NCI-H128 (cell line): ENCODE measurements around the gene PLEKHG5.

Experiments
- DNase-seq: peaks from one replicate; lab custom pipeline; 2025; ENCODE audit not compliant: unreplicated experiment; lab: John Stamatoyannopoulos, UW

The PLEKHG5 gene

GRCh38 chr1:6509919-6510291 lies 18.4 kb upstream of the PLEKHG5 start:
- no peak for DNase-seq

- no peak for DNase-seq
Measured at GRCh38 chr1:6509220-6509918, 17.9 kb upstream of the PLEKHG5 start.

DNA sequence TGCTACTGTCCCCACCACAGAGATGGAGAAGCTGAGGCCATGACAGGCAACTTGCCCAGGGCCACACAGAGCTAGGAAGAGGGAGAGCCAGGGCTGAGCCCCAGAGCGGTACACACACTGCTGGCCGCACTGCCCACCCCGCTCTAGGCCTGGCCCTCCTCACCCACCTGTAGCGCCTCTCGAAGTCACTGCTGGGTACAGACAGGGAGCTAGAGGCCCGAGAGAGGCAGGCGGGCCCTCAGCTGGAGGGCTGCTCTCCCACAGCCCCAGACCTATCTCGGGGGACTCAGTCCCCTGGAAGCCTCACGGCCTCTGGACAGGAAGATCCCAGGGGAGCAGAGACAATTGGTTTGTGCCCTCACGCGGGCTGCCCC lies 17.3 kb upstream of the PLEKHG5 start:
- DNase-seq: no peak

DNA sequence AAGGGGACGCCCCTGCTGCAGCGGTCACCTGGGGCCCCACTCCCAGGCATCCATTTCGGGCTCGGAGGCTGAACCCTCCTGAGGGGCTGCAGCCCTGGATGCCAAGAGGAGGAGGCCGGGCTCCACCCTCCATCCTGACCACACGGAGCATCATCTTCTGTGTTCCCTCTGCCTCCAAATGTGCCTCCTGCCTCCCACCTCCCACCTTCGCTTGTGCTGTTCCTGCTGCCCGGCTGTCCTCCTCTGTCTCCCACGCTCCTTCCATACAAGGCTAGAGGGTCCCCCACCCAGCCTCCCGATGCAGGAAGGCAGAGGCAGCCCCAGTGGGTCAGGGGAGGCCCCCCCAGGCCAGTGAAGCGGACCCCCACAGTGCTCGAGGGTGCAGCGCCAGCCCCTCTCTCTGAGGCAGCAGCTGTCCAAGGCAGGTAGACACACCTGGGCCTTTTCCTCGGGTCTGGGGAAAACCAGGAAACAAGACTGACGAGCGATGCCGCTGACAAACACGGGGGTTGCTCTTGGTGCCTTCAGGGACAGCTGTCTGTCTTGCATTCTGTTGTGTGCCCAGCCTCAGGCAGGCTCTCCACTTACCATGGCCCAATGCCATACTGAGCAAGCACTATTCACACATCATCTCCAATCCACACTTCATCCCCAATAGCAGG lies 16.8 kb upstream of the PLEKHG5 start:
- DNase-seq: no peak

GRCh38 chr1:6507461-6507911 lies 16.0 kb upstream of the PLEKHG5 start:
- DNase-seq: no peak

DNA sequence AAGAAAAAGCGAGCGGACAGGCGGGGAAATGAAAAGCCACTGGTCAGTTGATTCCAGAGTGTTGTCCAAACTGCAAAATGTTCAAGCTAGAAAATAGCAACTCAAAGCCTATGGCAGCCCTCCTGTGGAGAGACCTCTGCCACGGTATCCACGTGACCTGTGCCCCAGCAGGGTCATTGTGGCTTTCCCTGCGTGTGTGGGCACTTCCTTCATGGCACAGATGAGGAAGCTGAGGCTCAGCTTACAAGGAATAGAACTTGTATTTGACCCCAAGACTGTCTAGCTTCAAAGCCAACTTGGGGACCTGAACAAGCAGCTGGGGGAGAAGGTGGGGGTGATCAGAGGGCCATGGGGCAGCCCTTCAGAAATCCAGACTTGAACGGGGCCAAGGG lies 15.6 kb upstream of the PLEKHG5 start:
- no peak for DNase-seq

- DNase-seq: no peak
Measured at GRCh38 chr1:6506210-6507036, 15.0 kb upstream of the PLEKHG5 start.

DNA sequence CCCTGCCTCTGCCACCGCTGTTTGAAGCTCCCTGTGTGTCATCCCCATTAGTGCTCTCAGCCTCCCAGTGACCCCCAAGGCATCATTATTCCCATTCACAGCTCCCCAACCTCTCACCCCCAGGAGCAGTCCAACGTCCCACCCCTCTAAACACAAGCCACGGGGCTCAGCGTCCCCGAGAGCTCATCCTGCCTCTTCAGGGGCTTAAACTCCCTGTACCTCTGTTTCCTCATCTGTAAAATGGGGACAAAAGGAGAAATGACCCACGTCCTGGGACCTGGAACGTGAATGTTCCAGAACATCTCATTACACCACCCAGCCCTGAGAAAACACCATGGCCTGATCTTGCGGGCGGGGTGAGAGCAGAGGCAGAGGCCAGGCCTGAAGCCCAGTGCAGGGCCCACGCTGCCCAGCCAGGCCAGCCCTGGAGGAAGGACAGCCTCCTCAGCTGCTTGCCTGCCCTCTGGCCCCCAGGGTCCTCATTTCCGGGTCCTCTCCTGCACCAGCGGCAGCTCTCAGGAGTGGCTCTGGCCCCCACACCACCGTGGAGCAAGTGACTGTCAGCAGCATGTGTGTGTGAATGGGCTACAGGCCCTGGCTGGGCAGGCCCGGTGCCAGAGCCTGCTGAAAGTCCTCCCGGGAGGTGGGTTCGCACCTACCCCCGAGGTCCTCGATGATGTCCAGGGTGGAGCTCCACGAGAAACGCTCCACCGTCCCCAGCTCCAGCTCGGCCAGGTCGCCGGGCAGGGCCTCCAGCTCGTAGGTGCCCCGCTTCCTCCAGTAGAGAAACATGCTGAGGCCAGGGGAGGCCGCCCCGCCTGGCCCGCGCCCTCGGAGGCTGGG lies 14.1 kb upstream of the PLEKHG5 start:
- DNase-seq: no peak

GRCh38 chr1:6504887-6505286 lies 13.4 kb upstream of the PLEKHG5 start:
- DNase-seq: no peak

DNA sequence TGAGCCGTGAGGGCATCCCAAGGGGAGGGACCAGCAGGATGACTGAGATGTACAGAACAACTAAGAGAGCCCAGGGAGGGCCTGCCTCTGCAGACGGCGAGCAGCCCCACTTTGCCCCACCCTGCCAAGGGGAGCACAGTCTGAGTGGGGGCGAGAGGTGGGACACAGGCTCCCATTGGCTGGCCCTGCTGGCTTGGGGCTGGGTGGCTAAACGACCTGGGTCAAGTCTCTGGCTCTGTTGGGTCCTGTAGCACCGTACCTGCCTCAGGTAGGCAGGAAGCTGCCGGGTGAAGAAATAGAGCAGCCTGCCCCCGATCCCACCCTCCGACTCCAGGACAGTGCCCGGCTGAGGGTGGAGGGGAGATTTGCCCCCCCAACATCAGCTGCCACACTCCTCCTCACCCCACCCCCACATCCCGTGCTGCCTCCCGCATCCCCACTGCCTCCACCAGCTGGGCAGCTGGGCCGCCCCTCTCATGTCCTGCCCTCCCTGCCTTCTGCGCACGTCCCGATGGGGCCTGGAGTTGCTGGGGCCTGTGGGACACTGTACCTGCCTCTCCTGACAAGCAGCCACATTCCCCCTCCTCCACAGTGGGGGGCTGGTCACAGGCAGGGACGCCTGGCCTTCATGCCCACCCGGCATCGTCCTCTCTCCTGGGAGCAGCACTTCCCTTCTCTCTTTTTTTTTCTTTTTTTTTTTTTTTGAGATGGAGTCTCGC lies 12.6 kb upstream of the PLEKHG5 start:
- no peak for DNase-seq

DNA sequence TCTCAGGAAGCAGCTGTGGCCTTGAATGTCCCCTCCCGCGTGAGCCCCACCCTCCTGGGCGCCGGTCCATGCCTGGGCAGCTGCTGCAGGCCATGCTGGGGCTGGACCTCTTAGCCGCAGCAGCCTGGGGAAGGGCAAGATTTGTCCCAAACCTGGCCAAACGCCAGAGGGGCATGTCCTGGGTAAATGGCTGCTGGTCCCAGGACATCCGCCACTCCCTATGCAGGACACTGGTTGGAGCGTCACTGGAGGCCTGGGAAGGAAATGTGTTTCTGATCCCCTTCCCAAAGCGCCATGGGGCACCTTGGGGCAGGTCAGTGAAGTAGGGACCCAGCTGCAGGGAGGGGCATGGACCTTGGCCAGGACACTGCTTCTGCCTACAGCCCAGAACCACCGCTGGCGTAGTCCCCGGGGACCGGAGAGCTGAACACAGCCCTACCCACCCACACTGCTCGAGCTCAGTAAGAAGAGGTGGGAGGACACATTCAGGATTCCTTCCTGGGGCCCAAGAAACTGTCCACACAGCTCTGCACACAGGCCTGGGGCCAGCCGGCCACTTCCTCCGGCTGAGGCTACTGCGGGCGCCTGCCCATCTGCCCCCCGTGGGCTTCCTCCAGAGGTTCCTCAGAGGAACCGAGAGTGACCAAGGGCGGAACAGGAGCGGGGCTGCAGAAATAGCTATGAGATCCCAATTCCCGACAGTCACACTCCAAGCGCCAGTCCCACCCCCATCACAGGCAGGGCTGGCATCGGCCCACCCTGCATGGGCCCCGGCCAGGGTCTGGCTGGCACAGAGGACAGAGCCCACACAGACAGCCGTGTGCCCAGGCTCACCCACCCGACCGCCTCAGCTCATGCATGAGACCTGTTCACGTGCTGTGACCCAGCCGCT lies 10.8 kb upstream of the PLEKHG5 start:
- DNase-seq: no peak

GRCh38 chr1:6501279-6501813 lies 9.9 kb upstream of the PLEKHG5 start:
- DNase-seq: no peak

DNA sequence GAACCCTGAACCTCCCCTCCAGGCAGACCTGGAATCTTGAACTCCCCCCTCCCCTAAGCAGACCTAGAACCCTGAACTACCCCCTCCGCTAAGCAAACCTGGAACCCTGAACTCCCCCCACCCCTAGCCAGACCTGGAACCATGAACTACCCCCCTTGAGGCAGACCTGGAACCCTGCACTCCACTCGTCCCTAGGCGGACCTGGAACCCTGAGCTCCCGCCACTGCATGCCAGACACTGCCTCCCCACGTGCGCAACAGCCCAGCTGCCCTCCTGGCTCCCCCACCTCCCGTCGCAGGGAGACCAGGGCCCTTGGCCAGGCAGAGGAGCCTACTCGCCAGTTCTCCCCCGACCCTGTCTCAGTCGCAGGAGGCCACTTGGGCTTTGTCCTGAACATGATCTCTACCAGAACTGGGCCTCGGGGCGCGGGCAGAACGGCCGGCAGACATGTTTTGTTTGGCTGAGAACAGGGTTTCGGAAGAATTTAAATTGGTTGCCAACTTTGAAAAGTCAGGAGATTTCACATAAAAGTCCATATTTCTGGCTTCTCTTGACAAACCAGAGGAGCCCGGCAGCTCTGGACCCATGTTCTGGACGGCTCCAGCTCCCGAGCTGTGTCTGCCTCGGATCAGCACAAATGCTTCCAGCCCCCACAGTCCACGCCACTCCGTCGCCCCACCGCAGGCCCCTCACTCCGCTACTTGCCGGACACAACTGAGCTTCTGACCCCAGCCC lies 9.2 kb upstream of the PLEKHG5 start:
- DNase-seq: no peak

DNA sequence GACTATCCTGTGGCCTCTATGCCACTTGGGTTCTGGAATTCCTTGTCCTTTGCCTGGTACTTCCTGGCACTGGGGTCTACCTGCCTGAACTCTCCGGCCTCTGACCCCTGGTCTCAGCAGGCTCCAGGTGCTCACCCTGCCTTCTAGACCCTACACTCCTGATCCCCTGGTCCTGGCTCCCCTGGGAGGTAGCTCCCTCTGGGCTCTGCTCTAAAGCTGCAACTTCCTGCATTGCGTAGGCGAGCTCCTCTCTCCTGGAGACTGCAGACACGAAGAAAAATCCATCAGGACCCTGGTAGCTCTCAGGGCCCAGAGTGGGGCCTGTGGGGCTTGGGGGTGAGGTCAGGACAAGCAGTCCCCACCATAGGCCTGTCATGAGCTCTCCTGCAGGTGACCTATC lies 7.8 kb upstream of the PLEKHG5 start:
- no peak for DNase-seq

DNA sequence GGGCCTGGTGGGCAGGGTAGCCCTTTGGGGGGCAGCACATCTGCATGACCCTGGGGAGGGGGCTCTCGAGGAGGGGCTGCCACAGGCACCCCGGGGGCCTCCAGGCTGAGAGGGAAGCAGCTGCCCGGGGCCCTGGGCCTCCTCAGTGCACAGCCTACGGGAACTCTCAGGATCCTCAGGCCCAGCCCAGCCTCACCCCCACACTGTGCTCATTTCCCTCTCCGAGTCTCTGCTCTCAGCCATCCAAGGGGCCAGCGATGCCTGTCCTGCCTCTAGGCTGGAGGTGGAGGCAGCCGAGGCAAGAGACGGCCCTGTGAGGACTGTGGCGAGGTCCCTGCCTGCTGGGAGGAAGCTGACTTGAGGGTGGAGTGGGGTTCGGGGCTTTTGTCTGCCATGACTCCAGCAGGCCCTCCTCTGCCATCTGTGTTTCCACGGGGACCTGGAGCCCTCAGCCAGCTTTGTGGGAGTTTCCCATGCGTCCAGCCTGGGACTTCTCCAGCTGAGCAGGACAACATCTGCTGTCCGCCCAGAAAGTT lies 7.2 kb upstream of the PLEKHG5 start:
- no peak for DNase-seq

GRCh38 chr1:6497867-6498575 lies 6.6 kb upstream of the PLEKHG5 start:
- DNase-seq: no peak

DNA sequence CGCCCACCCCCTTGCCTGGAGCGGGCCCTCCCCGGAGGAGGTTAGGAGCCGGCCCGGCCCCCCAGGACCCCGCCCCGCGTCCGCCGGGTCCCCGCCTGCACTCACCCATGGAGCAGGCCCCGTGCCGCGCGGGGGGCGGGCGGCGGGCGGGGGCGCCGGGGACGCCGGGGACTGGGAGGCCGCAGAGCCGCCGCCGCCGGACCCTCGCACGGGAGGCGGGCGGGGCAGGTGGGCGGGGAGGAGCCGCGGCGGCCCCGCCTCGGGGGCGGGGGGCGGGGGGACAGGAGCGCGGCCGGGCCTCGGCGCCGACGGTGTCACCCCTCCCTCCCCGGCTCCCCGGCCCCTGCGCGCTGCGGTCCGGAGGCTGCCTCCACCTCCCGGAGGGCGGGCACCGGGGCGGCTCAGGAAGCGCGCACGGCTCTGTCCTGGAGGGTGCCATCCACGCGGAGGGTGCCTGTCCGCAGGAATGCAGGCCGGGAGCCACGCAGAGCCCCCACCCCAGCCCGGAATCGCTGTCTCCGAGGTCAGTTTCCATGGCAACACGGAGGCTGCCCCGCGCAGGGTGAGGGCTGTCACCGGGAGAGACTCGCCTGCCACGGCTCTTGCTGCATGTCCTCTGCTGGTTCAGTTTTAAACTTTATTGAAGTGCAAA lies 5.9 kb upstream of the PLEKHG5 start:
- no peak for DNase-seq
